Measurements from ENCODE around the gene GMDS. TPM values are rescaled to one million over a fixed set of nuclear protein-coding genes. Genes with fewer than 3 reads are reported as not detected.

Gene GMDS
- total and polyA plus RNA-seq, 2 donors (not counting 3 experiments of a cell fraction or from before 2014, with no cell fraction given): 9.8 to 23.5 TPM

- H2AFZ ChIP-seq (ENCODE audit: low read depth, low read length): no peak overlapping the region
- dilution Hi-C loops (cut with MboI; ENCODE audit: extremely low pct_ligation_motif_present, low sequenced_read_pairs) (no loop called here), intact Hi-C loops (cut with micrococcal nuclease) (no loop called here)
- no peaks in the 10 kb centered on the region for H3K27me3 ChIP-seq (ENCODE audit: control insufficient read depth in 2 of 2, insufficient read depth in 2 of 2, low read length in 2 of 2)
- H3K9me1 ChIP-seq (replicated peaks; ENCODE audit: control insufficient read depth, extremely low read depth, insufficient read depth, low read length): no peaks in the 10 kb centered on the region
- no peak for TF ChIP-seq JUN (IDR thresholded peaks at IDR 0.05; ENCODE audit: borderline replicate concordance, insufficient read depth, insufficient read length, low read depth)
- TF ChIP-seq FOS (IDR thresholded peaks at IDR 0.05; ENCODE audit: borderline replicate concordance, insufficient read depth, low read length): no peak
- no peak for TF ChIP-seq POLR2A (IDR thresholded peaks at IDR 0.05; ENCODE audit: low read depth, low read length)
- no peak for TF ChIP-seq EZH2 (IDR thresholded peaks at IDR 0.05; ENCODE audit: borderline replicate concordance, low read depth, low read length, severe bottlenecking)
- no peak for TF ChIP-seq CTCF (IDR thresholded peaks at IDR 0.05; ENCODE audit: extremely low read depth in 1 of 2, insufficient read depth in 1 of 2, low read depth in 1 of 2, low read length in 2 of 2)
- TF ChIP-seq GATA2 (IDR thresholded peaks at IDR 0.05; ENCODE audit: insufficient read depth, insufficient read length, low read depth, low read length): no peak
- TF ChIP-seq MYC (IDR thresholded peaks at IDR 0.05; ENCODE audit: low read depth, low read length): no peak
- TF ChIP-seq POLR2AphosphoS5 (IDR thresholded peaks at IDR 0.05; ENCODE audit: insufficient read depth, low read depth, low read length): no peak
- no peak for TF ChIP-seq MAX (IDR thresholded peaks at IDR 0.05; ENCODE audit: insufficient read depth, insufficient read length)
- DNase-seq (ENCODE audit: low read depth, low spot score): no peak
- H3K9me3 ChIP-seq (replicated peaks; ENCODE audit: control insufficient read depth, insufficient read depth, low read length): no peaks in the 10 kb centered on the region
- ChIA-PET POLR2A (no interaction called here), CTCF (interaction anchor here (0.7 to 0.9 kb wide), 2 partner anchors 10 to 11 kb away, joined by 3 to 5 read pairs; no protein-coding TSS in a partner anchor)
- H4K20me1 ChIP-seq (replicated peaks; ENCODE audit: control insufficient read depth, extremely low read depth, insufficient read depth, low read length): no peaks in the 10 kb centered on the region
- no peak overlapping the region for H3K27ac ChIP-seq (ENCODE audit: insufficient read depth, low read depth, low read length)
- no peaks in the 10 kb centered on the region for H3K4me1 ChIP-seq (ENCODE audit: control insufficient read depth, extremely low read depth, insufficient read depth, low read length)
- no peaks in the 10 kb centered on the region for H3K36me3 ChIP-seq (ENCODE audit: control insufficient read depth in 2 of 2, extremely low read depth in 1 of 2, insufficient read depth in 2 of 2, low read length in 2 of 2)
- FAIRE-seq: no peak
- no peaks in the 10 kb centered on the region for H3K79me2 ChIP-seq (ENCODE audit: control insufficient read depth, insufficient read depth, low read length)
- no peak overlapping the region for H3K4me3 ChIP-seq (replicated peaks in 1 of 3; ENCODE audit: insufficient read depth in 1 of 3, low read depth in 1 of 3, low read length in 3 of 3)
- no peak overlapping the region for H3K4me2 ChIP-seq (ENCODE audit: insufficient read depth, low read length)
- no TSS peak for BruUV-seq (replicated peaks)
- no peak overlapping the region for H3K9ac ChIP-seq (replicated peaks; ENCODE audit: extremely low read depth, insufficient read depth, low read length)
Observed at GRCh38 chr6:1984346-1984994, 260.9 kb downstream of the GMDS start.

All from endothelial cell of umbilical vein (primary cell).